ENCODE measurements around the gene MAP4K4.

The MAP4K4 gene

DNA sequence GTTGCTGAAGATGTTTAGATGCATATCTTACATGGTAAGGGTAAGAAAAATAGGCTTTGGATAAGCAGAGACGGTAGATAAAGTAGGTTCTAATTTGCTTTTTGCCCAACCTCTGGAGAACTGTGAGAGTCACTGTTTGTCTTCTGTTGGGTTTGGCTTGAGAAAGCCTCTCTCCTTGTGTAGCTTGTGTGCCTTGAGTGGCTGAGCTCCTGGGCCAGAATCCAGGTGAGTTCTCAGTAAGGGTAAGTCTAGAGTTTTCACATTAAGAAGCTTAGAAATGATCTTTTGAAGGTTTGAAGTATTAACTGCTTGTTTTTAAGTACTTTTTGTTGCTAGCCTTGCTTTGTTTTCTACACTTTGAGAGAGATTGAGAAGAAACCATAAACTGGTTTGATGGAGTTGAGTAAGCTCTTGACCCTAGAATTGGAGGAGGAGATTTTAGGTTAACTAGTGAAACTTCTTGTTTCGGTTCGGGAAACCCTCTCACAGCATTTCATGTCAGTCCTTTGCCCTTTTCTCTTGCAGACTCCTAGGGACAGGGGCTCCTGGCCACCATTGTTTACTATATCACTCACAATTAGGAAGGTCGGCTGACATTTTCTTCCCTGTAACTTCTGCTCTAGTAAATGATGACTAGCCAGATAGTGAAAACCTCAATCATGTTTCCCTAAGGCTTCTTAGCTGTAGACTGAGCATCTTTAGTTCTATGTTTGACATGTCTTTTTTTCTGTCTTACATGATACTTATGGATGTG is 26.0 kb downstream of the MAP4K4 start:
- DNase-seq, result no peak

GRCh38 chr2:101724125-101724474 is 26.6 kb downstream of the MAP4K4 start:
- DNase-seq, result no peak

- no peak for DNase-seq
These were observed 27.5 kb downstream of the MAP4K4 start for GRCh38 chr2:101725038-101725437.

DNA sequence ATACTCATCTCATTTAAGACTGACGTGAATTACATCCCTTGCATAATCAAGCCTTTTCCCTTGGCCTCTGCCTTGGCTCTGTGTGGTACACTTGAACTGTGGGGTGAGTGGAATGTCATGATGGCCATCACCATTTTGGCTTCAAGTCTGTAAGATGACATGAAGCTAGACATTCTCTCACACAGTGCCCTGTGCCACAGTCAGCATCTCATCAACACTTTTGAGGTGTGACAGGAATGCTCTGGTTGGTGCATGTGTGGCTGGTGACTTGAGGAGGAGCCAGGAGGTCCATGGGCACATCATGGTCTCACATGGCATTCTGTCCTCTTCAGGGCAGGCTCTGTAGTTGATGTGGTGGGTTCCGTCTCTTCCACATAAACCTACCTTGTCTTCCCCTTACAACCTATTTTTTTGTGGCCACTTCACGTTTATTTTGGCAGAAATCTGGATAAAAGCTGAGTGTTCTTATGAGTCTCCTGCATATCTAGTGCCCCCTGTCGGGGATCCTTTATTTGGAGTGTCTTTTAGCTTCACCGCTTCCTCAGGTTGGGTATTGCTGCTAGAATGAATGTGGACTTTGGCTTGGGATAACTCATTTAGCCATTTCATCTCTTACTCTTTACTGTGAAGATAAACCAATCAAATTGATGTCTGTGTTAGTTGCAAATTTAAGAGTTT is 28.1 kb downstream of the MAP4K4 start:
- peak in 2 of 6 experiments; percentile 22 to 25 for DNase-seq

DNA sequence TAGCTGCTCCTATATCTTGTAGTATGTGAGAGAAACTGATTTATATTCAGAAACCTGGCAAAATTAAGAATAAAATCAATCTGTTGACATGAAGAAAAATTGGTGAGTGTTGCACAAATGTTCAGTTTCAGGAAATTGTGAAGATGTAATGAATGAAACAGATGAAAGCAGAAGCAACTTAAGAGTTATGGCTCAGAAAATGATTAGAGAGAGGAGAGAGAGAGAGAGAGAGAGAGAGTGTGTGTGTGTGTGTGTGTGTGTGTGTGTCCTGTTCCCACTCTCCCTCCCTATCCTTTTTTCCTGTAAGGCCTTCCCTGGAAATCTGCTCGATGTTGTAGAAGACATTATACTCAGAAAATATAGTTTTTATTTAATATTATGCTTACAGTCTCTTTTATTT is 31.4 kb downstream of the MAP4K4 start:
- DNase-seq, result no peak

GRCh38 chr2:101729521-101730190 is 32.1 kb downstream of the MAP4K4 start:
- peak in 3 of 6 experiments; percentile 6 to 38 (median 25) for DNase-seq

GRCh38 chr2:101731221-101732054 is 33.9 kb downstream of the MAP4K4 start:
- no peak for DNase-seq

GRCh38 chr2:101732199-101732598 is 34.7 kb downstream of the MAP4K4 start:
- no peak for DNase-seq

DNA sequence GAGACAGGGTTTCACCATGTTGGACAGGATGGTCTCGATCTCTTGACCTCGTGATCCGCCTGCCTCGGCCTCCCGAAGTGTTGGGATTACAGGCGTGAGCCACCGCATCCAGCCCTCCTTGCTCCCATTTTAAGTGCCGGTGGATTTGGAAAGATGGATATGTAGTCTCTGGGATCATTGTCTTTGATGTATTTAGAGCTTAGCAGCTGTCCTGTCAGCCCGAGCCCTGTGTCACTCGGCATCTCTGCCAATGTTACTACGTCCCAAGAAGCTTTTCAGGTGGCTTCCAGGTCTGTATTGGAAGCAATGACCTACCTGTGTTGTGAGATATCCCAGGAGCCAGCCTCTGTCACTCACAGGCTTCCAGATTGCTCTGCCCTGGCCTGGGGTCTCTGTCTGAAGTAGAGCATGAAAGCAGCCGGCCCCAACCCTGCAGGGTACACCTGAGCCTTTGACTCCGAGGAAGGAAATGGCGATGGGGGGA is 35.3 kb downstream of the MAP4K4 start:
- DNase-seq, result no peak

DNA sequence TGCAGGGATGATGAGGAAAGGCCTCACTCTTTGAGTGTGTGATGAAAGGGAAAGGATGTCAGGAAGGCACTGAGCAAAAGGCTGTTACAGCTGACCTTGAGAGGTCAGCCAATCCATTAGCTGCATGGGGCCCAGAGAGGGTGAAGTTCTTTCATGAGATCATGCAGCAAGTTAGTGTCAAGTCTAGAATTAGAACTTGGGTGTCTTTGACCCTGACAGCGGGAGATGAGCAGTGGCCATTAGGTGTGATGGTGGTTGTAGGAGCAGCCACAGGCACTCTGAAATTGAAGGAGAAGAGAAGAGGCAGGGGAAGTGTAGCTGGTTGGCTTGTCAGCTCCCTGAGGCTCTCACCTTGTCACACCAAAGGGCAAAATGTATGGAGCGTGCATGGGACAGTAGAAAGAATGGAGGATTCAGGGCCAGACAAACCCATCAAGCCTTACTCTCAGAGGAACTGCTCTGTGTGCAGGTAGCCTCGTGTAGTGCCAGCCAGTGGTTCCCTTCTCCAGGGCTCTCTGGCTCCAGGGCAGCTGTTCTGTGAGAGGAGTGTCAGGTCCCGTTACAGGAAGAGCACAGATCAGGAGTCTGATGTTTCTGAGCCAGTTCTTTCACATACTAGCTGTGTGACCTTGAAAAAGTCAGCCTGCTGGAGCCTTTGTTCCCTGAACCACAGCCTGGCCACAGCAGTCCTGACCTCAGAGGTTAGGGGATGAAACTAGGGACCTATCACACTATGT is 35.9 kb downstream of the MAP4K4 start:
- no peak for DNase-seq

DNA sequence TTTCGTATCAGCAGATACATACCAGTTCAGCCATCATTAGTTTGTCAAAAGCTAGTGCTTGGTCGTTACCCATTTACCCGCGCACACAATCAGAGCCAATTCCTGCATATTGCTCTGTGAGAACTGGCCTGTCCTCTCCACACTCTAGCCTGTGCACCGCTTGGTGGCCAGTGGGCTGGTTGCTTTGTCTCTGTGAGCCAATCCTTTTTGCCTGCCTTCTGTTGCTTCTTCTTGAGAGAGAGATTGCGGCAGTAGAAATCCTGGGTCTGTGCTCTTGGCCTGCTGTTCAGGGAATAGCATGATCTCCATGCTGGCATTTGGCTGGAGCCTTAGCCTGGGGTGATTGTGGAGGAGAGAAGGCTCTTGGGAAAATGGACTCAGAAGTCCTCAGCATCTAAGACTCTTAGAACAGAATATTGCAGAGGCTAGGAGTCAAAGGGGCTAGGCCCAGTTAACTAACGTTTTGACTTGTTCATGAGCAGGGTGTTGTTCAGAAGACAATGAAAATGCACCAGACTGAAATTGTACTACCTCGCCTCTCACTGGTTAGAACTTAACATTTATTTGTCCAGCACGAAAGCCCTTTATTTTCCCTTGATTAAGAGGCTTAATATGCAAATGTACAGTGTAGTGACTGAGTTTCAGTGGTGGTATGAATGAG is 37.1 kb downstream of the MAP4K4 start:
- DNase-seq, result no peak

- DNase-seq, result no peak
These were observed 37.6 kb downstream of the MAP4K4 start for GRCh38 chr2:101735166-101735533.

DNA sequence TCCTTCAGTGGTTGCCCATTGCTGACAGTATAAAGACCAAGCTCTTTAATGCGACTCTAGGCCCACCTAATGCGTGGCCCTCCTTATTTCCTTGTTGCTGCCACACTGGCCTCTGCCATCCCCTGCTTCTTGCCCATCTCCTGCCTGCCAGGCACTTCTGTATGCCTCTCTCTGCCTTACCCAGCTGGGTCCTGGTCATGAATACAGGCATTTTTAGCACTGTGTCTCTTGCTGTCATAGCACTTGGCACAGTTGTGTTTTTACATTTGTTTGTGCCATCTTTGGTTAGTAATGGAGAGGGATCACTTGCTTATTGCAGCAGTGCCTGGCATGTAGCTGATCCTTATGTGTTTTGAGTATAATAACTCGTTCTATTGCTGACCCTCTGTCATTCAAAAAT is 38.7 kb downstream of the MAP4K4 start:
- no peak for DNase-seq

DNA sequence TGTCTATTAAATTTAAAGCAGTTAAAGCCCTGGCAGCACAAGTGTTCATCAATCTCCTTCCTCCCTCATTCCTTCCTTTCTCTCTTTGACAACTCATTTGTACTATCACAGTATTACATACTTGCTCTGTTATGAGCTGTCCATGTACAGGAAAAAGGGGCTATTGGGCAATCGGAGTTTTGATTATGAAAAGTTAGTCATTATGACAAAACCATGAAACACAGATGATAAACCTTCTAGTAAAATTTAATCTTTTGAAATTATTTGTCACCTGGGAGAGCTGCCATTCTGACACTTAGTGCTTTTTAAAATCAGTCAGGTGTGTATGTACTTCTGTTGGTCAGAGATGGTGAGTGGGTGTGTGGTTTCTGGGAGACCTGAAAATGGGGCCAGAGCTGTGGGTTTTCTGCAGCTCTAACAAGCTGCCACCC is 39.4 kb downstream of the MAP4K4 start:
- DNase-seq, result no peak

GRCh38 chr2:101737478-101738255 is 40.2 kb downstream of the MAP4K4 start:
- DNase-seq, result no peak

DNA sequence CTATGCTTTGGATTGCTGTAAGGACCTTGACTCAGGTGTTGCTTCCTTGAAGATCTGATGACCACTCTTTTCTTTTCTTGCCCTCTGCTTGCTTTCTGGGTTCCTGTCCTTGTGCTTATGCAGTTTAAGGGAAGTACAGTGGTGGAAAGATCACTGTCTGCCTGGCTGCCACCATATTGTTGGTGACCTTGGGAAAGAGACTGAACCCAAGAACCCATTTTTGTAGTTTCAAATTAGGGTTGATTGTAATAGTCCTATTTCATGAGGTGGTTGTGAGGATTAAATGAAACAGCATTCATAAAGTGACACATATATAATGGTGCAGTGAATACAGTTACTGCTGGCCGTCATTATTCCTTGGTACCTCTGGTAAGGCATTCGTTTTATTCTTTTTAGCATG is 41.1 kb downstream of the MAP4K4 start:
- no peak for DNase-seq

DNA sequence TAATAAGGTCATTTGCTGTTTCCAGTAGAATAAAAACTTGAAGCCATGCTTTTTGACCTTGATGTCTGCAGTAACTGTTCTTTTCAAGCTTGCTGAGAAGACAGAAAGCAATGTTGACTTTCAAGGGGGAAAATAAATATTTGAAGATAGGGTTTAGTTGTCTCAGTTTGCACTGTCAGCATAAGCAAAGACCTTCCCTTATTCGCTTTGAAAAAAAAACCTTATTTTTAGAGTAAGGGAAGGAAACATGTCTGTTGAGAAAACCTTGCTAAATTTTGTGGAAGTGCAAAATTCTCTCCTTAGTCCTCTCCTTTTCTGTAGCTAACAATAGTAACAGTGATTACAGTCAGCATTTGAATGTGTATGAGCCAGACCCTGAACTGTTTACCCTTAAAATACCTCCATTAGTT is 43.1 kb downstream of the MAP4K4 start:
- no peak for DNase-seq

- no peak for DNase-seq
These were observed 44.4 kb downstream of the MAP4K4 start for GRCh38 chr2:101741775-101742520.

DNA sequence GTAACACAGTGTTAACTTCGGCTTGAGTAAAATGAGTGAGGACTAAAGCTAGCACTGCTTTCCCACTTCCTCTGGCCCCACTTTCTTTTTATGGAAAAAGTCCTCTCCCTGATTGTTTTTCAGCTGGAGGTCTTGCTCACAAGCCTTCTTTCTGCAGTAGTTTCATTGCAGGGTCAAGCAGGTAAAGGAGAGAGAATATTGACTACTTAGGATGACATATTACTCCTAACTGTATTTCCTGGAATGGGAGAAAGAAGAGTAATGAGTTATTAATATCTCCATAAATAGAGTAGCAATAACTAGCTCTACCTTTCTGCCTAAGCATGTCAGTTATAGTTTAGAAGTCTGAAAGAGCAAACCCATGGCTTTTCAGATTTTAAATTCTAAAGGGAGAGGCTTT is 45.0 kb downstream of the MAP4K4 start:
- no peak for DNase-seq

DNA sequence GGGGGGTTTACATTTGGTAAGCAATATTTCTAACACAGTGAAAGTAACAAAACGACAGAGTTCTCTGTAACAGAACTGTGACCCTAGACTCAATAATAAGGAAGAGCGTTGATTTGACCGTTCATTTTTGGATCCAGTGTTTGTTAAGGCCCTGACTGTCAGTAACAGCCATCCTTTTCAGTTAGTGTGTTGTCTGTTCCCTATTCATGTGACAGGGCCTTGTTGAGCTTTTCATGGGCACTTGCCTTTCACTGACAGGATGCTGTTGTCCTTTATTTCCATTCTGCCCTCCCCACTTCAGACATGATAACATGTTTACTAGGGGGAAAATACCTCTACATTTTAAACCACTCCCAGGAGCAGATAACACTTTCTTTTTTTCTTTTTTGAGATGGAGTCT is 45.8 kb downstream of the MAP4K4 start:
- no peak for DNase-seq
